ENCODE data around the gene OR9Q1. TPM values are rescaled to one million over a fixed set of nuclear protein-coding genes. Genes with fewer than 3 reads are reported as not detected.

Gene OR9Q1
- total and polyA plus RNA-seq, 2 donors (not counting 1 experiment from before 2014, with no cell fraction given) = not detected

- TF ChIP-seq CTCF (conservative IDR thresholded peaks at IDR 0.05 in 1 of 2, IDR thresholded peaks at IDR 0.05 in 1 of 2; ENCODE audit: low read depth in 1 of 2, low read length in 2 of 2) (no peak), EZH2 (IDR thresholded peaks at IDR 0.05; ENCODE audit: low read length, missing control alignments) (no peak)
- H3K79me2 ChIP-seq (ENCODE audit: control insufficient read depth, insufficient read depth, low read length) = no peaks in the 10 kb centered on the region
- DNase-seq (ENCODE audit: low read depth in 2 of 2) = peak in 1 of 2 donors; percentile 25
- no peaks in the 10 kb centered on the region for H4K20me1 ChIP-seq (ENCODE audit: control insufficient read depth, extremely low read depth, insufficient read depth, low read length)
- no peak overlapping the region for H2AFZ ChIP-seq (ENCODE audit: low read length)
- no peak overlapping the region for H3K4me2 ChIP-seq (ENCODE audit: extremely low read depth, insufficient read depth, low read length)
- H3K27me3 ChIP-seq (ENCODE audit: control insufficient read depth, insufficient read depth, low read length) = peaks cover under 1% of the 10 kb centered on the region
- no peak overlapping the region for H3K27ac ChIP-seq (ENCODE audit: insufficient read depth, low read length)
- no peak overlapping the region for H3K4me3 ChIP-seq (replicated peaks in 1 of 4; ENCODE audit: control extremely low read depth in 1 of 4, insufficient read depth in 1 of 4, low read depth in 3 of 4, low read length in 4 of 4)
- H3K36me3 ChIP-seq (ENCODE audit: control insufficient read depth, insufficient read depth, low read length) = no peaks in the 10 kb centered on the region
- no peak overlapping the region for H3K9ac ChIP-seq (ENCODE audit: insufficient read depth, low read length)
- H3K9me3 ChIP-seq (ENCODE audit: control insufficient read depth, insufficient read depth, low read depth, low read length) = no peaks in the 10 kb centered on the region
- H3K4me1 ChIP-seq (ENCODE audit: control insufficient read depth, extremely low read depth, insufficient read depth, low read length) = no peaks in the 10 kb centered on the region
These were observed 22.6 kb downstream of the OR9Q1 start for GRCh38 chr11:58046231-58046630.

DNA sequence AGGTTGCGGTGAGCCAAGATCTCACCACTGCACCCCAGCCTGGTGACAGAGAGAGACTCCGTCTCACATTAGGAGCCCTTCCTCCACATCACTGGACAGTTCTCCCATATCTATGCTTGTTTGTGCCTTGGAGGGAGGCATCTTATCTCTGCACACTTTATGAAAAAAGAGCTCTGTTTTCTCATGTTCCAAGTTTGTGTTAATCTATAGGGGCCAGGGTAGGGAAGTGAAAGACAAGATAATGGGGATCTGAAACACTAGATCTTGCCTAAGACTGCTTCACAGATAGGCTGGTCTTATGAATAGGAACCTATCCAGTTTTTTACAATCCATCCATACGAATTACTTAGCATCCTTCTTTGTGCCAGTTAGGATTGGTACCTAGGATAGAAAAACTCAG lies 24.1 kb downstream of the OR9Q1 start:
- no peaks in the 10 kb centered on the region for H3K4me1 ChIP-seq (ENCODE audit: control insufficient read depth, extremely low read depth, insufficient read depth, low read length)
- no peak overlapping the region for H3K27ac ChIP-seq (ENCODE audit: insufficient read depth, low read length)
- TF ChIP-seq CTCF (conservative IDR thresholded peaks at IDR 0.05 in 1 of 2, IDR thresholded peaks at IDR 0.05 in 1 of 2; ENCODE audit: low read depth in 1 of 2, low read length in 2 of 2) (no peak), EZH2 (IDR thresholded peaks at IDR 0.05; ENCODE audit: low read length, missing control alignments) (no peak)
- H3K27me3 ChIP-seq (ENCODE audit: control insufficient read depth, insufficient read depth, low read length) = no peaks in the 10 kb centered on the region
- H3K9me3 ChIP-seq (ENCODE audit: control insufficient read depth, insufficient read depth, low read depth, low read length) = no peaks in the 10 kb centered on the region
- DNase-seq (ENCODE audit: low read depth in 2 of 2) = no peak
- no peaks in the 10 kb centered on the region for H4K20me1 ChIP-seq (ENCODE audit: control insufficient read depth, extremely low read depth, insufficient read depth, low read length)
- H3K4me3 ChIP-seq (replicated peaks in 1 of 4; ENCODE audit: control extremely low read depth in 1 of 4, insufficient read depth in 1 of 4, low read depth in 3 of 4, low read length in 4 of 4) = no peak overlapping the region
- H3K79me2 ChIP-seq (ENCODE audit: control insufficient read depth, insufficient read depth, low read length) = no peaks in the 10 kb centered on the region
- H2AFZ ChIP-seq (ENCODE audit: low read length) = no peak overlapping the region
- H3K9ac ChIP-seq (ENCODE audit: insufficient read depth, low read length) = no peak overlapping the region
- H3K36me3 ChIP-seq (ENCODE audit: control insufficient read depth, insufficient read depth, low read length) = no peaks in the 10 kb centered on the region
- no peak overlapping the region for H3K4me2 ChIP-seq (ENCODE audit: extremely low read depth, insufficient read depth, low read length)

DNA sequence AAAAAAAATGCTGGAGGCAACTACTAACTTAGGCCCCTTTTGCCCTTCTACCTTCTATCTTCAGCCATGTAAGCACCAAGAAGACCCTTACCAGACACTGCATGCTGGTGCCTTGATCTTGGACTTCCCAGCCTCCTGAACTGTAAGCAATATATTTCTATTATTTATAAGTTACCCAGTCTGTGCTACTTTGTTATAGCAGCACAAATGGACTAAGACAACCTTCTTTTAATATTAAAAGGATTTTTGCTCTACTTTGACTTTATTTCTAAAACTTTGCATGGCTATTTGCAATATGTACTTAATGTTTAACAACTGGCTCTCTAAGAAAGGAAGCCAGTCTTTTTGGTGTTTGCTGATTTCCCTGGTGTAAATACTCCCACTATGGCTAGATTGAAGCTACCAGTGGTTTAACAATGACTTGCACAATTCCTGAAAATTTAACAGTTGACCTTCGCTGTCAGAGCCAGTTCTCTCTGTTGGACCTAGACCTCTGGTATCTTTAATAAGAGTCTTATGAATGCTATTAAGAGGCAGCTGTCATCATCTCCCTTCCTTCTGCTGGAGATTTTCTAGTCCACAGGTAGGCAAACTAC lies 32.2 kb downstream of the OR9Q1 start:
- DNase-seq (ENCODE audit: low read depth in 2 of 2) = no peak
- Histone ChIP-seq H3K4me3 (replicated peaks in 1 of 4; ENCODE audit: control extremely low read depth in 1 of 4, insufficient read depth in 1 of 4, low read depth in 3 of 4, low read length in 4 of 4) (no peak overlapping the region), H3K27me3 (ENCODE audit: control insufficient read depth, insufficient read depth, low read length) (no peaks in the 10 kb centered on the region), H2AFZ (ENCODE audit: low read length) (no peak overlapping the region), H3K4me1 (ENCODE audit: control insufficient read depth, extremely low read depth, insufficient read depth, low read length) (peaks cover 16% of the 10 kb centered on the region), H4K20me1 (ENCODE audit: control insufficient read depth, extremely low read depth, insufficient read depth, low read length) (no peaks in the 10 kb centered on the region), H3K9me3 (ENCODE audit: control insufficient read depth, insufficient read depth, low read depth, low read length) (no peaks in the 10 kb centered on the region), H3K4me2 (ENCODE audit: extremely low read depth, insufficient read depth, low read length) (no peak overlapping the region), H3K79me2 (ENCODE audit: control insufficient read depth, insufficient read depth, low read length) (no peaks in the 10 kb centered on the region), H3K36me3 (ENCODE audit: control insufficient read depth, insufficient read depth, low read length) (no peaks in the 10 kb centered on the region), H3K9ac (ENCODE audit: insufficient read depth, low read length) (no peak overlapping the region), H3K27ac (ENCODE audit: insufficient read depth, low read length) (no peak overlapping the region)
- TF ChIP-seq EZH2 (IDR thresholded peaks at IDR 0.05; ENCODE audit: low read length, missing control alignments) (no peak), CTCF (conservative IDR thresholded peaks at IDR 0.05 in 1 of 2, IDR thresholded peaks at IDR 0.05 in 1 of 2; ENCODE audit: low read depth in 1 of 2, low read length in 2 of 2) (no peak)

All from fibroblast of lung (primary cell).